Brain microvascular endothelial cell (primary cell): ENCODE data around the gene CASP4.
"Not testable (repeated sequence)": the region's sequence is repeated elsewhere in the genome, so short reads cannot be mapped to it uniquely, and the experiment has no call there.

Experiments
- DNase-seq: peaks from one replicate; pipeline ENCODE4 v3.0.0-alpha.2; 2020
- H3K27ac ChIP-seq: fragments of 250-450 bp; sonication (Bioruptor Pico); 2 replicates; pipeline ENCODE4 v1.5.1; 2020; ENCODE audit warnings: mild to moderate bottlenecking, moderate library complexity
- H3K27me3 ChIP-seq: fragments of 250-450 bp; sonication (Bioruptor Pico); replicated peaks from 2 replicates; pipeline ENCODE4 v1.5.1; 2020; ENCODE audit warnings: mild to moderate bottlenecking
- H3K36me3 ChIP-seq: fragments of 250-450 bp; sonication (Bioruptor Pico); replicated peaks from 2 replicates; pipeline ENCODE4 v1.5.1; 2020; ENCODE audit warnings: mild to moderate bottlenecking
- H3K4me3 ChIP-seq: 2 replicates; pipeline ENCODE4 v1.5.1; 2011; ENCODE audit warnings: low read depth, mild to moderate bottlenecking, control low read depth, low read length, moderate library complexity
- CTCF ChIP-seq: IDR thresholded peaks from 2 replicates; pipeline ENCODE4 v1.5.1; 2011; ENCODE audit warnings: low read depth, mild to moderate bottlenecking, moderate library complexity, low read length, control low read depth, inconsistent platforms; ENCODE audit errors: missing control alignments
- in situ Hi-C: cut with HindIII; loops from 2 replicates; pipeline ENCODE4 v1.10.0; 2017; ENCODE audit warnings: low sequenced_read_pairs, low pct_ligation_motif_present

CASP4 gene

GRCh38 chr11:104956528-104956927 lies 11.8 kb downstream of the CASP4 start:
- H3K4me3 ChIP-seq = no peak overlapping the region
- TF ChIP-seq CTCF = no peak
- no peak overlapping the region for H3K27ac ChIP-seq
- DNase-seq = no peak
- H3K27me3 ChIP-seq = no peaks in the 10 kb centered on the region
- in situ Hi-C loops = no loop called here
- H3K36me3 ChIP-seq = peaks cover 2% of the 10 kb centered on the region

- Histone ChIP-seq H3K27ac (no peak overlapping the region), H3K36me3 (peaks cover 9% of the 10 kb centered on the region), H3K4me3 (no peak overlapping the region), H3K27me3 (no peaks in the 10 kb centered on the region)
- in situ Hi-C loops = no loop called here
- peak; percentile 47 for DNase-seq
- peak; percentile 50 for TF ChIP-seq CTCF
These were observed 21.5 kb downstream of the CASP4 start for GRCh38 chr11:104946907-104947306.

GRCh38 chr11:104944076-104944475 lies 24.3 kb downstream of the CASP4 start:
- Histone ChIP-seq H3K36me3 (peaks cover 2% of the 10 kb centered on the region), H3K27me3 (no peaks in the 10 kb centered on the region), H3K4me3 (no peak overlapping the region), H3K27ac (no peak overlapping the region)
- in situ Hi-C loops = no loop called here
- no peak for TF ChIP-seq CTCF
- DNase-seq = no peak

GRCh38 chr11:104943561-104943960 lies 24.8 kb downstream of the CASP4 start:
- in situ Hi-C loops = no loop called here
- H3K27me3 ChIP-seq = no peaks in the 10 kb centered on the region
- DNase-seq = no peak
- H3K27ac ChIP-seq = no peak overlapping the region
- no peak overlapping the region for H3K4me3 ChIP-seq
- TF ChIP-seq CTCF = no peak
- peaks cover 2% of the 10 kb centered on the region for H3K36me3 ChIP-seq

GRCh38 chr11:104934594-104934993 lies 33.8 kb downstream of the CASP4 start:
- no peak for TF ChIP-seq CTCF
- Histone ChIP-seq H3K36me3 (no peaks in the 10 kb centered on the region), H3K4me3 (no peak overlapping the region), H3K27ac (no peak overlapping the region), H3K27me3 (no peaks in the 10 kb centered on the region)
- DNase-seq = no peak
- in situ Hi-C loops = no loop called here

- H3K36me3 ChIP-seq, DNase-seq, in situ Hi-C loops, H3K4me3 ChIP-seq, H3K27me3 ChIP-seq, H3K27ac ChIP-seq: not testable (repeated sequence)
These were observed 34.3 kb downstream of the CASP4 start for GRCh38 chr11:104934073-104934472.
